GM12864 (cell line): ENCODE measurements around the gene EIF4E2.

Experiments used
- DNase-seq: peaks from one replicate; pipeline ENCODE4 v3.0.0-alpha.2; 2011; ENCODE audit warnings: low read depth
- H3K4me3 ChIP-seq: 2 replicates; pipeline ENCODE4 v1.5.1; 2011; ENCODE audit warnings: mild to moderate bottlenecking, low read depth, low read length, control low read depth
- TF ChIP-seq, protein P1 (sequence below): IDR thresholded peaks from 2 replicates; pipeline ENCODE4 v1.5.1; 2011; ENCODE audit warnings: low read depth, mild to moderate bottlenecking, moderate library complexity, low read length, control low read depth, inconsistent platforms; ENCODE audit errors: missing control alignments

EIF4E2 gene

DNA sequence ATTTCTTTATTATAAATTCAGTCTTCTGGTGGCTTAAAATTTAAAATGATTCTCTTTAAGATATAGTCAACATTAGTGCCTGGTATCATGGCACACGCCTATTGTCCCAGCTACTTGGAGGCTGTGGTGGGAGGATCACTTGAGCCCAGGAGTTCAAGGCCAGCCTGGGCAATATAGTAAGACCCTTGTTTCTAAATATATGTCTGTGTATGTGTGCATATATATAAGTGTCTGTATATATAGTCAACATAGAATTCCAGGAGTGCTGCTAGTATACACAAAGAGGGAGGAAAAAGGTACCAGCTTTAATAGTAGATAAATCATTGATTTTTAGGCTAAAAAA is 24.9 kb downstream of the EIF4E2 start:
- no peak for DNase-seq
- H3K4me3 ChIP-seq, result no peak overlapping the region
- TF ChIP-seq, protein P1, sequence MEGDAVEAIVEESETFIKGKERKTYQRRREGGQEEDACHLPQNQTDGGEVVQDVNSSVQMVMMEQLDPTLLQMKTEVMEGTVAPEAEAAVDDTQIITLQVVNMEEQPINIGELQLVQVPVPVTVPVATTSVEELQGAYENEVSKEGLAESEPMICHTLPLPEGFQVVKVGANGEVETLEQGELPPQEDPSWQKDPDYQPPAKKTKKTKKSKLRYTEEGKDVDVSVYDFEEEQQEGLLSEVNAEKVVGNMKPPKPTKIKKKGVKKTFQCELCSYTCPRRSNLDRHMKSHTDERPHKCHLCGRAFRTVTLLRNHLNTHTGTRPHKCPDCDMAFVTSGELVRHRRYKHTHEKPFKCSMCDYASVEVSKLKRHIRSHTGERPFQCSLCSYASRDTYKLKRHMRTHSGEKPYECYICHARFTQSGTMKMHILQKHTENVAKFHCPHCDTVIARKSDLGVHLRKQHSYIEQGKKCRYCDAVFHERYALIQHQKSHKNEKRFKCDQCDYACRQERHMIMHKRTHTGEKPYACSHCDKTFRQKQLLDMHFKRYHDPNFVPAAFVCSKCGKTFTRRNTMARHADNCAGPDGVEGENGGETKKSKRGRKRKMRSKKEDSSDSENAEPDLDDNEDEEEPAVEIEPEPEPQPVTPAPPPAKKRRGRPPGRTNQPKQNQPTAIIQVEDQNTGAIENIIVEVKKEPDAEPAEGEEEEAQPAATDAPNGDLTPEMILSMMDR, result no peak

DNA sequence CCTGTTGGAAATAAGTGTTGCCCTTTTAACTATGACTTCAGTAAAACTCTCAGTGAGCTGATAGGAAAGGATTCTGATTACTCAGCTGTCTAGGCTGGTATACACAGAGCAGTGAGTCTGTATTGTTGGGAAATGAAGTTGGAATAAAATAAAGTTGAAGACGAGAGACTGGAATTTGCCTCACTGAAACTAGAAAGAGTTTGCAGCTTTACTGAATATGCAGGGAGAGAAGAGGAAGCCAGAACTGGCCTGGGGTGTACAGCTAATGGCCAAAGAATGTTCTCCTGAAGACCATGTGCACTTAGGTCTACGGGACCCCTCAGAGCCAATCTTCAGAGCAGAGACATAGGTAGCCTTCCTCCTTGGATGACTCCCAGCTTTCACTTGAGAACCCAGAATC is 26.5 kb downstream of the EIF4E2 start:
- no peak for DNase-seq
- no peak overlapping the region for H3K4me3 ChIP-seq
- TF ChIP-seq, protein P1, result no peak

DNA sequence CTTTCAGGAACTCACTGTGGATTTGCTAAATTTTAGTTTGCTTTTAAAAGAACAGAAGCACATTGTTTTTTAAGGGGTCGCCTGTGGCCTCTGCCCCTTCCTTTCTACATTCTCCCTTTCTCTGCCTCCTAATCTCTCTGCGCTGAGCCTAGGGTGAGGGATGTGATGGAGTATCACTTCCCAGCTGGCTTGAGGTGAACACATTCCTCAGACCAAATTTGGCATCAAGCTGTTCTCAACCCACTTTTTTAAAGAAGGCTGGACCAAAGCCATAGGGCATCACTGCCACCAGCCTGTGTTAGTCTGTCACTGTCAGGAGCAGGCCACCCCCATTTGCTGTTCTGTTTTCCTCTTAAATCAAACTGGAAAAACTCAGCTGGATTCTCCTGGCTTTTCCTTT is 27.4 kb downstream of the EIF4E2 start:
- DNase-seq, result no peak
- TF ChIP-seq, protein P1, result no peak

DNA sequence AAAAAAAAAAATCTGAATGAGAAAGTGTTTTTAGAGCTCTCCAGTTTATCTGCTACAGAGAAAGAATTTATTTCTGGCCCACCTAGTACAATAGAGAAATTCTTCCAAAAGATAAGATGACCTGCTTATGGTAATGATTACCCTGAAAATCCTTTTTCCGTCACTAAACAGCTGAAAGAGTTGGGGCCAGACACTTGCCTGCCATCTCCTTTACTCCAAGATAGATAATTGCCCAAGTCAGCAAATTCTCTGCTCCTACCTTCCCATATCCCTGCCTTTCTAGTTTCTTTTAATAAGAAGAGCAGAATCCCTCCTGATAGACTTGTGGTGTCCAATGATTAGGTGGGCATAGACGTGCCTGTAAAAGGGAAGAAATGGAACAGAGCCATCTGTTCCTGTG is 28.1 kb downstream of the EIF4E2 start:
- H3K4me3 ChIP-seq, result no peak overlapping the region
- TF ChIP-seq, protein P1, result no peak
- no peak for DNase-seq

More for the DNA sequence above, 27.4 kb downstream of the EIF4E2 start:
- no peak overlapping the region for H3K4me3 ChIP-seq

DNA sequence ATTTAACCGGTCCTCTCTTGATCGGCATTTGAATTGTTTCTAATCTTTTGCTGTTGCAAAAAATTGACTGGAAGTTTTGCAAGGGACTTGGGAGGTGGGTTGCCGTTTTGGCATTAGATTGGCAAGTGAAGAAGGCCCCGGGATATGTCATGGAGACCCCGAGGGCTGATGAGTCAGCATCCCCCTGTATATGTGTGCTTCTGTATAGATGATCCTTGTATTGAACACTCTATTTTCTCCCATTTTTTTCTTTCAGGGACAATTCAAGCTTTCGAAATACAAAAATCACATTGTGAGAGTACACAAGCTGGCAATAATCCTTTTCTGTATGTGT is 30.1 kb downstream of the EIF4E2 start:
- DNase-seq, result no peak
- H3K4me3 ChIP-seq, result no peak overlapping the region
- TF ChIP-seq, protein P1, result no peak

DNA sequence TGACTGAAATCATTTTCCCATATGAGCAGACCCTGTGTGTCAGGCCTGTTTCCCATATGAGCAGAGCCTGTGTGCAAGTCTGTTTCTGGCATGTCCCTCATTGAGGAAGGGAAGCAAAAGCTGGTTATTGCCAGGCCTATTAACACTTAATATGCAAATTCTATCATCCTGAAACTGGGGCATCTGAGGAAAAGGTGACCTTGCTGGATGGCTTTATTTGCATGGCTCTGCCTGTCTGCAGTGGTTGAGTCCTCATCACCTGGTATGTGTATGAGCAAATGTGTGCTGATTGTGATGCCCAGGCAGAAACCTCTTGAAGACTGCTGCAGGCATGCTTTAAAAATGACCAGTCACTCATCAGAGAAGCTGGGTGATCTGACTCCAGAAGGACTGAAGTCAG is 31.2 kb downstream of the EIF4E2 start:
- no peak for DNase-seq
- TF ChIP-seq, protein P1, result no peak
- no peak overlapping the region for H3K4me3 ChIP-seq

DNA sequence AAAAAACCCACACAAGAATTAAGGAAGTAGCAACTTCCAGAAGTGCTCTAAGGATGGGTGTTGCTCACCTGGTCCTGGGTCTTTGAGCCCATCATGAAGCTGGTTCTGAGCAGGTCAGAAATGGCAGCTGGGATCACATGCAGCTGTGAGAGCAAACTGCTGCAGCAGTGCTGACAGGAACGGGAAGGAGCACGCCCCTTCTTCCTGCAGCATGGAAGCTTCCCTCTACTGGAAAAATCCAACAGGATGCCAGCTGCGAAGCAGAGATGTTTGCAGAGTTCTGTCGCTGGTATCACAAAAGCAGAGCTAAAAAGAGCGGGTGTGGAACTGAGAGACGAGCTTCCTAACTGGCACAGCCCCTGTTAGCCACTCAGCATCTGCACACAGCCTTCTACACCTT is 33.7 kb downstream of the EIF4E2 start:
- TF ChIP-seq, protein P1, result no peak
- H3K4me3 ChIP-seq, result no peak overlapping the region
- DNase-seq, result no peak
